HepG2 (cell line): Measurements from ENCODE around the gene MTSS2. TPM values are rescaled to one million over a fixed set of nuclear protein-coding genes. Genes with fewer than 3 reads are reported as not detected.

Experiments used
- ARID4A ChIP-seq: sonication (generic); formaldehyde crosslinking; IDR thresholded peaks from 2 replicates; pipeline ENCODE4 v1.5.0; 2020; ENCODE audit warnings: mild to moderate bottlenecking, missing genetic modification reagents, borderline replicate concordance
- BRD4 ChIP-seq: sonication (generic); formaldehyde crosslinking; IDR thresholded peaks from 2 replicates; pipeline ENCODE4 v1.4.0; 2020; ENCODE audit warnings: missing genetic modification reagents
- HINFP ChIP-seq: sonication (generic); formaldehyde crosslinking; IDR thresholded peaks from 2 replicates; pipeline ENCODE4 v1.4.0; 2020; ENCODE audit warnings: low read depth, mild to moderate bottlenecking, missing genetic modification reagents
- JDP2 ChIP-seq: sonication (generic); formaldehyde crosslinking; IDR thresholded peaks from 2 replicates; pipeline ENCODE4 v1.8.1; 2022; ENCODE audit warnings: missing genetic modification reagents, borderline replicate concordance
- KLF16 ChIP-seq, 2 experiments: sonication (generic) in 1 of 2; formaldehyde crosslinking in 1 of 2; IDR thresholded peaks; 2 replicates each; pipeline versions ENCODE4 v1.6.1 to v1.8.0; 2016 to 2023; ENCODE audit warnings: missing genetic modification reagents in 2 of 2, missing compliant biosample characterization in 1 of 2
- NCOR1 ChIP-seq: fragments of 200-600 bp; sonication (generic); IDR thresholded peaks from 2 replicates; pipeline ENCODE4 v1.7.0; 2017; ENCODE audit warnings: antibody characterized with exemption, low read length, borderline replicate concordance
- RARG ChIP-seq: sonication (generic); formaldehyde crosslinking; IDR thresholded peaks from 2 replicates; pipeline ENCODE4 v1.4.0; 2020; ENCODE audit warnings: low read depth, mild to moderate bottlenecking, missing genetic modification reagents
- ZBED4 ChIP-seq: sonication (generic); formaldehyde crosslinking; IDR thresholded peaks from 2 replicates; pipeline ENCODE4 v1.4.0; 2020; ENCODE audit warnings: missing genetic modification reagents, borderline replicate concordance
- ZMYM2 ChIP-seq: sonication (generic); formaldehyde crosslinking; IDR thresholded peaks from 2 replicates; pipeline ENCODE4 v1.8.0; 2022; ENCODE audit warnings: mild to moderate bottlenecking, missing genetic modification reagents
- ZMYM4 ChIP-seq: sonication (generic); formaldehyde crosslinking; IDR thresholded peaks from 2 replicates; pipeline ENCODE4 v1.8.1; 2023; ENCODE audit warnings: mild to moderate bottlenecking, missing genetic modification reagents
- ZNF296 ChIP-seq: sonication (generic); formaldehyde crosslinking; conservative IDR thresholded peaks from 2 replicates; pipeline ENCODE4 v1.5.0; 2020; ENCODE audit warnings: mild to moderate bottlenecking, missing genetic modification reagents
- ZNF333 ChIP-seq: sonication (generic); formaldehyde crosslinking; IDR thresholded peaks from 2 replicates; pipeline ENCODE4 v1.4.0; 2020; ENCODE audit warnings: mild to moderate bottlenecking, missing genetic modification reagents, borderline replicate concordance
- ZNF354B ChIP-seq: sonication (generic); formaldehyde crosslinking; IDR thresholded peaks from 2 replicates; pipeline ENCODE4 v1.8.0; 2022; ENCODE audit warnings: mild to moderate bottlenecking, missing genetic modification reagents
- ZNF878 ChIP-seq: sonication (generic); formaldehyde crosslinking; IDR thresholded peaks from 2 replicates; pipeline ENCODE4 v1.8.1; 2023; ENCODE audit warnings: mild to moderate bottlenecking, missing genetic modification reagents, moderate library complexity
- ZZZ3 ChIP-seq: sonication (generic); formaldehyde crosslinking; IDR thresholded peaks from 2 replicates; pipeline ENCODE4 v1.4.0; 2020; ENCODE audit warnings: missing genetic modification reagents, mild to moderate bottlenecking, borderline replicate concordance
- polyA plus RNA-seq, 8 experiments: library from polyadenylated mRNA; depleted of rRNA in 3 of 8; stranded (reverse) in 7 of 8; unstranded in 1 of 8; fragments of >200 nt; fragmentation: Illumina TruSeq in 4 of 8; extraction: Trizol in 4 of 8; gene quantifications; 2 replicates each; pipeline versions ENCODE4 v1.2.1 to v1.2.3, GENCODE V29; 2011 to 2016; ENCODE audit warnings: low read depth in 4 of 8, missing spikeins in 1 of 8, mixed read lengths in 1 of 8; ENCODE audit not compliant: insufficient read depth in 1 of 8
- total RNA-seq, 5 experiments: library from RNA; depleted of rRNA; stranded (reverse); fragments of >200 nt; fragmentation: Illumina TruSeq; extraction: Trizol; gene quantifications; 2 replicates each; pipeline ENCODE4 v1.2.3, GENCODE V29; 2016; ENCODE audit warnings: low read depth in 1 of 5
- TF ChIP-seq, protein P1 (sequence below): fragments of 450-650 bp; IDR thresholded peaks from 2 replicates; pipeline ENCODE4 v1.6.1; 2016

The MTSS2 gene
- total and polyA plus RNA-seq, 2 of the 13 experiments (the other 11 are each of a cell fraction or from before 2014, with no cell fraction given): 132 to 242 TPM

- 0 out of 2 replicates have a peak, but pooled peaks have one; percentile 11 for TF ChIP-seq ZNF333 (CRISPR knock-in tag)
- TF ChIP-seq ZBED4 (CRISPR knock-in tag): peak; percentile 75; the same call in 1 of the 2 replicates
- no peak for TF ChIP-seq RARG (CRISPR knock-in tag)
- TF ChIP-seq NCOR1: no peak
- 0 out of 2 replicates have a peak, but pooled peaks have one; percentile 19 for TF ChIP-seq ZMYM4 (CRISPR knock-in tag)
- TF ChIP-seq ZMYM2 (CRISPR knock-in tag): peak; percentile 41; the same call in 1 of the 2 replicates
- peak; percentile 36; the same call in 1 of the 2 replicates for TF ChIP-seq HINFP
- no peak for TF ChIP-seq ZNF878 (CRISPR knock-in tag)
- no peak for TF ChIP-seq ZNF296
- TF ChIP-seq JDP2: peak; percentile 64; the same call in 1 of the 2 replicates
- peak; percentile 80; the same call in 1 of the 2 replicates for TF ChIP-seq ARID4A (CRISPR knock-in tag)
- TF ChIP-seq ZNF354B (CRISPR knock-in tag): no peak
- TF ChIP-seq, protein P1, sequence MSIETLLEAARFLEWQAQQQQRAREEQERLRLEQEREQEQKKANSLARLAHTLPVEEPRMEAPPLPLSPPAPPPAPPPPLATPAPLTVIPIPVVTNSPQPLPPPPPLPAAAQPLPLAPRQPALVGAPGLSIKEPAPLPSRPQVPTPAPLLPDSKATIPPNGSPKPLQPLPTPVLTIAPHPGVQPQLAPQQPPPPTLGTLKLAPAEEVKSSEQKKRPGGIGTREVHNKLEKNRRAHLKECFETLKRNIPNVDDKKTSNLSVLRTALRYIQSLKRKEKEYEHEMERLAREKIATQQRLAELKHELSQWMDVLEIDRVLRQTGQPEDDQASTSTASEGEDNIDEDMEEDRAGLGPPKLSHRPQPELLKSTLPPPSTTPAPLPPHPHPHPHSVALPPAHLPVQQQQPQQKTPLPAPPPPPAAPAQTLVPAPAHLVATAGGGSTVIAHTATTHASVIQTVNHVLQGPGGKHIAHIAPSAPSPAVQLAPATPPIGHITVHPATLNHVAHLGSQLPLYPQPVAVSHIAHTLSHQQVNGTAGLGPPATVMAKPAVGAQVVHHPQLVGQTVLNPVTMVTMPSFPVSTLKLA: no peak
- no peak for TF ChIP-seq BRD4
- TF ChIP-seq ZZZ3: no peak
- no peak for TF ChIP-seq KLF16 (CRISPR knock-in tag; IDR thresholded peaks at IDR 0.05)
These were observed at the start of gene MTSS2 (continued) for GRCh38 chr16:70685938-70686375.
